Mucosa of stomach (tissue), 1 donor: ENCODE measurements around the gene ESYT2.

ENCODE experiments used
- H3K27me3 ChIP-seq: one replicate; pipeline ENCODE4 v1.7.0; 2013; ENCODE audit warnings: mild to moderate bottlenecking, low read length; ENCODE audit not compliant: control insufficient read depth, insufficient read depth
- H3K36me3 ChIP-seq: one replicate; pipeline ENCODE4 v1.7.0; 2013; ENCODE audit warnings: low read length; ENCODE audit not compliant: control insufficient read depth, insufficient read depth
- H3K4me1 ChIP-seq: one replicate; pipeline ENCODE4 v1.7.0; 2013; ENCODE audit warnings: mild to moderate bottlenecking, low read length; ENCODE audit not compliant: control insufficient read depth, insufficient read depth
- H3K4me3 ChIP-seq: one replicate; pipeline ENCODE4 v1.7.0; 2013; ENCODE audit warnings: low read length
- H3K9ac ChIP-seq: one replicate; pipeline ENCODE4 v1.7.0; 2013; ENCODE audit warnings: mild to moderate bottlenecking, low read length, moderate library complexity
- H3K9me3 ChIP-seq: one replicate; pipeline ENCODE4 v1.7.0; 2013; ENCODE audit warnings: mild to moderate bottlenecking, low read length, moderate library complexity; ENCODE audit not compliant: control insufficient read depth
- donor health status: Pancreatic carcinoma.

ESYT2 gene

GRCh38 chr7:158816995-158817394, 12.3 kb downstream of the ESYT2 start:
- Histone ChIP-seq H3K4me1 (peaks cover 53% of the 10 kb centered on the region), H3K4me3 (no peak overlapping the region)

GRCh38 chr7:158816271-158816670, 13.0 kb downstream of the ESYT2 start:
- Histone ChIP-seq H3K9ac (no peak overlapping the region), H3K4me3 (no peak overlapping the region), H3K9me3 (no peaks in the 10 kb centered on the region), H3K27me3 (no peaks in the 10 kb centered on the region), H3K4me1 (peaks cover 52% of the 10 kb centered on the region), H3K36me3 (no peaks in the 10 kb centered on the region)

More at GRCh38 chr7:158816995-158817394, 12.3 kb downstream of the ESYT2 start:
- no peaks in the 10 kb centered on the region for H3K27me3 ChIP-seq
- no peaks in the 10 kb centered on the region for H3K9me3 ChIP-seq
- H3K9ac ChIP-seq, result no peak overlapping the region
- no peaks in the 10 kb centered on the region for H3K36me3 ChIP-seq

GRCh38 chr7:158815800-158816128, 13.5 kb downstream of the ESYT2 start:
- Histone ChIP-seq H3K9ac (no peak overlapping the region), H3K4me1 (peaks cover 47% of the 10 kb centered on the region), H3K27me3 (no peaks in the 10 kb centered on the region), H3K4me3 (no peak overlapping the region), H3K36me3 (no peaks in the 10 kb centered on the region), H3K9me3 (no peaks in the 10 kb centered on the region)

GRCh38 chr7:158815083-158815799, 14.1 kb downstream of the ESYT2 start:
- no peak overlapping the region for H3K4me3 ChIP-seq
- H3K27me3 ChIP-seq, result no peaks in the 10 kb centered on the region
- peaks cover 42% of the 10 kb centered on the region for H3K4me1 ChIP-seq
- no peaks in the 10 kb centered on the region for H3K36me3 ChIP-seq
- no peaks in the 10 kb centered on the region for H3K9me3 ChIP-seq
- H3K9ac ChIP-seq, result no peak overlapping the region

GRCh38 chr7:158814637-158815036, 14.7 kb downstream of the ESYT2 start:
- H3K4me3 ChIP-seq, result no peak overlapping the region
- peaks cover 40% of the 10 kb centered on the region for H3K4me1 ChIP-seq

GRCh38 chr7:158812684-158813083, 16.6 kb downstream of the ESYT2 start:
- no peaks in the 10 kb centered on the region for H3K36me3 ChIP-seq
- H3K27me3 ChIP-seq, result no peaks in the 10 kb centered on the region
- H3K9me3 ChIP-seq, result no peaks in the 10 kb centered on the region
- H3K9ac ChIP-seq, result no peak overlapping the region
- H3K4me3 ChIP-seq, result no peak overlapping the region
- H3K4me1 ChIP-seq, result peaks cover 30% of the 10 kb centered on the region

More at GRCh38 chr7:158814637-158815036, 14.7 kb downstream of the ESYT2 start:
- no peak overlapping the region for H3K9ac ChIP-seq
- H3K9me3 ChIP-seq, result no peaks in the 10 kb centered on the region
- no peaks in the 10 kb centered on the region for H3K36me3 ChIP-seq
- no peaks in the 10 kb centered on the region for H3K27me3 ChIP-seq

GRCh38 chr7:158811894-158812293, 17.4 kb downstream of the ESYT2 start:
- Histone ChIP-seq H3K4me3 (no peak overlapping the region), H3K9me3 (no peaks in the 10 kb centered on the region), H3K9ac (no peak overlapping the region), H3K4me1 (peaks cover 24% of the 10 kb centered on the region), H3K27me3 (no peaks in the 10 kb centered on the region), H3K36me3 (no peaks in the 10 kb centered on the region)

GRCh38 chr7:158811461-158811860, 17.8 kb downstream of the ESYT2 start:
- H3K9ac ChIP-seq, result no peak overlapping the region
- H3K27me3 ChIP-seq, result no peaks in the 10 kb centered on the region
- peaks cover 20% of the 10 kb centered on the region for H3K4me1 ChIP-seq
- H3K9me3 ChIP-seq, result no peaks in the 10 kb centered on the region
- no peak overlapping the region for H3K4me3 ChIP-seq
- H3K36me3 ChIP-seq, result no peaks in the 10 kb centered on the region

GRCh38 chr7:158810846-158811245, 18.5 kb downstream of the ESYT2 start:
- Histone ChIP-seq H3K4me3 (no peak overlapping the region), H3K4me1 (peaks cover 13% of the 10 kb centered on the region), H3K9me3 (no peaks in the 10 kb centered on the region), H3K36me3 (no peaks in the 10 kb centered on the region), H3K9ac (no peak overlapping the region), H3K27me3 (no peaks in the 10 kb centered on the region)

- Histone ChIP-seq H3K4me1 (peaks cover 8% of the 10 kb centered on the region), H3K9ac (no peak overlapping the region), H3K4me3 (no peak overlapping the region), H3K27me3 (no peaks in the 10 kb centered on the region), H3K9me3 (no peaks in the 10 kb centered on the region), H3K36me3 (no peaks in the 10 kb centered on the region)
Measured at GRCh38 chr7:158809596-158809995, 19.7 kb downstream of the ESYT2 start.

- Histone ChIP-seq H3K9ac (no peak overlapping the region), H3K36me3 (no peaks in the 10 kb centered on the region), H3K4me1 (peaks cover 12% of the 10 kb centered on the region), H3K4me3 (no peak overlapping the region), H3K27me3 (no peaks in the 10 kb centered on the region), H3K9me3 (no peaks in the 10 kb centered on the region)
Measured at GRCh38 chr7:158808126-158808525, 21.2 kb downstream of the ESYT2 start.

- Histone ChIP-seq H3K9ac (no peak overlapping the region), H3K4me1 (peaks cover 19% of the 10 kb centered on the region), H3K9me3 (no peaks in the 10 kb centered on the region), H3K36me3 (no peaks in the 10 kb centered on the region), H3K27me3 (no peaks in the 10 kb centered on the region), H3K4me3 (no peak overlapping the region)
Measured at GRCh38 chr7:158805937-158806336, 23.4 kb downstream of the ESYT2 start.

GRCh38 chr7:158805414-158805813, 23.9 kb downstream of the ESYT2 start:
- H3K4me3 ChIP-seq, result no peak overlapping the region
- no peak overlapping the region for H3K9ac ChIP-seq
- peaks cover 19% of the 10 kb centered on the region for H3K4me1 ChIP-seq
- H3K27me3 ChIP-seq, result no peaks in the 10 kb centered on the region
- no peaks in the 10 kb centered on the region for H3K9me3 ChIP-seq
- H3K36me3 ChIP-seq, result no peaks in the 10 kb centered on the region
